ENCODE measurements around the gene MSH4.
"Not testable (repeated sequence)": the region's sequence is repeated elsewhere in the genome, so short reads cannot be mapped to it uniquely, and the experiment has no call there.

DNA sequence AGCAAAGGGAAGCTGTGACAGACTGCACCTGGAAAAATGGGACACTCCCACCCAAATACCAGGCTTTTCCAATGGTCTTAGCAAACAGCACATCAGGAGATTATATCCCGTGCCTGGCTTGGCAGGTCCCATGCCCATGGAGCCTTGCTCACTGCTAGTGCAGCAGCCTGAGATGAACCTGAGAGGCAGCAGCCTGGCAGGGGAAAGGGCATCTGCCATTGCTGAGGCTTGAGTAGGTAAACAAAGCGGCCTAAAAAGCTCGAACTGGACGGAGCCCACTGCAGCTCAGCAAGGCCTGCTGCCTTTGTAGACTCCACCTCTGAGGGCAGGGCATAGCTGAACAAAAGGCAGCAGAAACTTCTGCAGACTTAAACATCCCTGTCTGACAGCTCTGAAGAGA lies 18.9 kb upstream of the MSH4 start:
- TF ChIP-seq, protein P1, sequence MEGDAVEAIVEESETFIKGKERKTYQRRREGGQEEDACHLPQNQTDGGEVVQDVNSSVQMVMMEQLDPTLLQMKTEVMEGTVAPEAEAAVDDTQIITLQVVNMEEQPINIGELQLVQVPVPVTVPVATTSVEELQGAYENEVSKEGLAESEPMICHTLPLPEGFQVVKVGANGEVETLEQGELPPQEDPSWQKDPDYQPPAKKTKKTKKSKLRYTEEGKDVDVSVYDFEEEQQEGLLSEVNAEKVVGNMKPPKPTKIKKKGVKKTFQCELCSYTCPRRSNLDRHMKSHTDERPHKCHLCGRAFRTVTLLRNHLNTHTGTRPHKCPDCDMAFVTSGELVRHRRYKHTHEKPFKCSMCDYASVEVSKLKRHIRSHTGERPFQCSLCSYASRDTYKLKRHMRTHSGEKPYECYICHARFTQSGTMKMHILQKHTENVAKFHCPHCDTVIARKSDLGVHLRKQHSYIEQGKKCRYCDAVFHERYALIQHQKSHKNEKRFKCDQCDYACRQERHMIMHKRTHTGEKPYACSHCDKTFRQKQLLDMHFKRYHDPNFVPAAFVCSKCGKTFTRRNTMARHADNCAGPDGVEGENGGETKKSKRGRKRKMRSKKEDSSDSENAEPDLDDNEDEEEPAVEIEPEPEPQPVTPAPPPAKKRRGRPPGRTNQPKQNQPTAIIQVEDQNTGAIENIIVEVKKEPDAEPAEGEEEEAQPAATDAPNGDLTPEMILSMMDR (conservative IDR thresholded peaks at IDR 0.05; ENCODE audit: low read length), result not testable (repeated sequence)
- TF ChIP-seq EZH2phosphoT487 (IDR thresholded peaks at IDR 0.05; ENCODE audit: borderline replicate concordance), result not testable (repeated sequence)

Data from Loucy (cell line).